Adrenal gland (tissue), 5 donors: ENCODE results near the gene TSPAN32.

Experiments
- POLR2A ChIP-seq, 2 donors: fragments of 450-650 bp; IDR thresholded peaks; one replicate each; pipeline ENCODE4 v1.6.1; 2017; ENCODE audit warnings: antibody characterized with exemption in 2 of 2, mild to moderate bottlenecking in 2 of 2, moderate library complexity in 1 of 2
- TF ChIP-seq, protein P1 (sequence below), 6 experiments: fragments of 450-650 bp in 4 of 6; fragments of 200-600 bp in 2 of 6; sonication (generic) in 1 of 6; IDR thresholded peaks; 1 replicate in 5 of 6; 2 replicates in 1 of 6; pipeline versions ENCODE4 v1.5.1 to v1.8.0; 2016 to 2021; ENCODE audit warnings: antibody characterized with exemption in 6 of 6, mild to moderate bottlenecking in 2 of 6, moderate library complexity in 1 of 6
- donor health status: DM: no; HTN: no; CAD: no.

DNA sequence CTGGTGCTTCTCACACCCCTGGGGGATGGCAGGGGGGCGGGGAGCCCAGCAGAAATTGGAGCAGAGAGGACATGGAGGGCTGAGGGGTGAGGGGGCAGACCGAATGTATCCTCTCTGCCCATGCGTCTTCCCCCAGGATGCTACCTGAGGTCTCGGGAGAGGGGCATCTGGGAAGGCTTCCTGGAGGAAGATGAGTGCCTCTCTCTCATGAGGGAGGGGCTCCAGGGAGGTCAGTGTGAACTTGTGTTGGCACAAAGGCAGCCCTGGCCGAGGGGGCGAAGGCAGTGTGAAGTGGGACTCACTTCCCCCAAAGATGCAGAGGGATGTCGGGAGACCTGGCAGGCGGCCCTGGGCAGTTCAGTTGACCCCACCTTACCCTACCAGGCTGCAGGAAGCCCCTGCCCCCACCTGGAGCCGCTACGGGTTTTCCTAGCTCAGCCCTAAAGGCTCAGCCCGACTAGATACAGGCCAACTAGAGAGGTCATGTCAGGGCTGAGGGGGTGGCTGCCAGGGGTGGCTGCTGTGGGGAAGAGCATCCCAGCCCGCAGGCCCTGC lies 41.8 kb upstream of the TSPAN32 start:
- TF ChIP-seq, protein P1, sequence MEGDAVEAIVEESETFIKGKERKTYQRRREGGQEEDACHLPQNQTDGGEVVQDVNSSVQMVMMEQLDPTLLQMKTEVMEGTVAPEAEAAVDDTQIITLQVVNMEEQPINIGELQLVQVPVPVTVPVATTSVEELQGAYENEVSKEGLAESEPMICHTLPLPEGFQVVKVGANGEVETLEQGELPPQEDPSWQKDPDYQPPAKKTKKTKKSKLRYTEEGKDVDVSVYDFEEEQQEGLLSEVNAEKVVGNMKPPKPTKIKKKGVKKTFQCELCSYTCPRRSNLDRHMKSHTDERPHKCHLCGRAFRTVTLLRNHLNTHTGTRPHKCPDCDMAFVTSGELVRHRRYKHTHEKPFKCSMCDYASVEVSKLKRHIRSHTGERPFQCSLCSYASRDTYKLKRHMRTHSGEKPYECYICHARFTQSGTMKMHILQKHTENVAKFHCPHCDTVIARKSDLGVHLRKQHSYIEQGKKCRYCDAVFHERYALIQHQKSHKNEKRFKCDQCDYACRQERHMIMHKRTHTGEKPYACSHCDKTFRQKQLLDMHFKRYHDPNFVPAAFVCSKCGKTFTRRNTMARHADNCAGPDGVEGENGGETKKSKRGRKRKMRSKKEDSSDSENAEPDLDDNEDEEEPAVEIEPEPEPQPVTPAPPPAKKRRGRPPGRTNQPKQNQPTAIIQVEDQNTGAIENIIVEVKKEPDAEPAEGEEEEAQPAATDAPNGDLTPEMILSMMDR (IDR thresholded peaks at IDR 0.05), result no peak
- TF ChIP-seq POLR2A (IDR thresholded peaks at IDR 0.05), result no peak
